ENCODE measurements around the gene PDE5A.

PDE5A gene

GRCh38 chr4:119615068-119615719, 13.4 kb downstream of the PDE5A start:
- Histone ChIP-seq H3F3A (ENCODE audit: control insufficient read depth, insufficient read depth) (no peaks in the 10 kb centered on the region), H3K4me3 (ENCODE audit: low read length) (no peak overlapping the region), H3K79me2 (ENCODE audit: control insufficient read depth, low read length) (no peaks in the 10 kb centered on the region), H3K4me2 (ENCODE audit: low read length) (no peak overlapping the region), H3K9me3 (ENCODE audit: control insufficient read depth, insufficient read depth, low read length) (no peaks in the 10 kb centered on the region), H4K20me1 (ENCODE audit: control insufficient read depth, insufficient read depth, low read depth, low read length) (no peaks in the 10 kb centered on the region), H3K27ac (ENCODE audit: low read depth, low read length) (no peak overlapping the region), H3K9me2 (replicated peaks; ENCODE audit: control insufficient read depth, low read length) (no peaks in the 10 kb centered on the region), H3K4me1 (ENCODE audit: control insufficient read depth, low read length) (no peaks in the 10 kb centered on the region), H3K27me3 (ENCODE audit: control insufficient read depth, low read length) (peaks cover 17% of the 10 kb centered on the region), H3K36me3 (ENCODE audit: control insufficient read depth, low read length) (no peaks in the 10 kb centered on the region)
- no peak for TF ChIP-seq EZH2phosphoT487 (IDR thresholded peaks at IDR 0.05; ENCODE audit: borderline replicate concordance, low read length)
- TF ChIP-seq, protein P1, sequence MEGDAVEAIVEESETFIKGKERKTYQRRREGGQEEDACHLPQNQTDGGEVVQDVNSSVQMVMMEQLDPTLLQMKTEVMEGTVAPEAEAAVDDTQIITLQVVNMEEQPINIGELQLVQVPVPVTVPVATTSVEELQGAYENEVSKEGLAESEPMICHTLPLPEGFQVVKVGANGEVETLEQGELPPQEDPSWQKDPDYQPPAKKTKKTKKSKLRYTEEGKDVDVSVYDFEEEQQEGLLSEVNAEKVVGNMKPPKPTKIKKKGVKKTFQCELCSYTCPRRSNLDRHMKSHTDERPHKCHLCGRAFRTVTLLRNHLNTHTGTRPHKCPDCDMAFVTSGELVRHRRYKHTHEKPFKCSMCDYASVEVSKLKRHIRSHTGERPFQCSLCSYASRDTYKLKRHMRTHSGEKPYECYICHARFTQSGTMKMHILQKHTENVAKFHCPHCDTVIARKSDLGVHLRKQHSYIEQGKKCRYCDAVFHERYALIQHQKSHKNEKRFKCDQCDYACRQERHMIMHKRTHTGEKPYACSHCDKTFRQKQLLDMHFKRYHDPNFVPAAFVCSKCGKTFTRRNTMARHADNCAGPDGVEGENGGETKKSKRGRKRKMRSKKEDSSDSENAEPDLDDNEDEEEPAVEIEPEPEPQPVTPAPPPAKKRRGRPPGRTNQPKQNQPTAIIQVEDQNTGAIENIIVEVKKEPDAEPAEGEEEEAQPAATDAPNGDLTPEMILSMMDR (IDR thresholded peaks at IDR 0.05; ENCODE audit: low read depth, low read length, poor library complexity, severe bottlenecking), result no peak

DNA sequence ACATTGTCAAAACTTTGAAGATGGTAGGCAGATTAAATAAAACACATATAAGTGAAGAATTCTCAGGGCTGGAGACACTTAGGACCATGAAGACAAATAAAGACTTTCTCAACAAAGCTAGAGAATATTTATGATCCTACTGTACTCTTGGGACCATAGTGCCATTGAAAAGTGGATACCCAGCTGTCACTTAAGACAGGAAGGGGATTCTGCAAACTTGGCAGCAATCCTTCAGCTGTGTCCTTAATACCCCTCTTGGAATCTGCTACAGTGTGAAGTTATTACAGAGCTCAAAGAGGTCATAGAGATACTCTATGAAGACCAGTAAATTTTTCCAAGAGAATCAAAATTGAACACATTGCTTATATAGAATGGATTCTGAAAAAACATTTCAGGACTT, 24.3 kb downstream of the PDE5A start:
- H3K36me3 ChIP-seq (ENCODE audit: control insufficient read depth, low read length), result no peaks in the 10 kb centered on the region
- no peak overlapping the region for H3K4me2 ChIP-seq (ENCODE audit: low read length)
- no peaks in the 10 kb centered on the region for H3K79me2 ChIP-seq (ENCODE audit: control insufficient read depth, low read length)
- 0 out of 2 replicates have a peak, but pooled peaks cover 2% of the 10 kb centered on the region for H3K27me3 ChIP-seq (ENCODE audit: control insufficient read depth, low read length)
- no peak overlapping the region for H3K27ac ChIP-seq (ENCODE audit: low read depth, low read length)
- no peaks in the 10 kb centered on the region for H3F3A ChIP-seq (ENCODE audit: control insufficient read depth, insufficient read depth)
- no peak overlapping the region for H3K4me3 ChIP-seq (ENCODE audit: low read length)
- no peaks in the 10 kb centered on the region for H3K9me3 ChIP-seq (ENCODE audit: control insufficient read depth, insufficient read depth, low read length)
- TF ChIP-seq EZH2phosphoT487 (IDR thresholded peaks at IDR 0.05; ENCODE audit: borderline replicate concordance, low read length), result no peak
- TF ChIP-seq, protein P1 (IDR thresholded peaks at IDR 0.05; ENCODE audit: low read depth, low read length, poor library complexity, severe bottlenecking), result no peak
- no peaks in the 10 kb centered on the region for H4K20me1 ChIP-seq (ENCODE audit: control insufficient read depth, insufficient read depth, low read depth, low read length)
- H3K9me2 ChIP-seq (replicated peaks; ENCODE audit: control insufficient read depth, low read length), result no peaks in the 10 kb centered on the region
- H3K4me1 ChIP-seq (ENCODE audit: control insufficient read depth, low read length), result no peaks in the 10 kb centered on the region

DNA sequence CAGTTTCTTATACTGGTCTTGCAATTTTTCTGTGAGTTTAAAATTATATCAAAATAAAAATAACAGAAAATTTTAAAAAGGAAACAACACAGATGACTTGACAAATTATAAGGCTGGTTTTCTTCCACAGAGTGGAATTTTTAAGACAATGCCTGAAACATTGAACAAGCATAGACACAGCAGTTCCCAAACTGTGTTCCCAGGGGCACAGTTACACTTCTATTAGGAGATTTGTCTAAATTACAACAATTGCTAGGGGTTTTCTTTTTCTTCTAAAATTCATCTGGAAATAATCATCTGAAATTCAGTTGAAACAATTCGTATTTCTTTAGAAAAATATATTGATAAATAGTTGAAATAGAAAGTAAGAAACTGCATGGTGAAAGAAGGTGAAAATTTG, 26.2 kb downstream of the PDE5A start:
- H3K79me2 ChIP-seq (ENCODE audit: control insufficient read depth, low read length), result no peaks in the 10 kb centered on the region
- no peak for TF ChIP-seq EZH2phosphoT487 (IDR thresholded peaks at IDR 0.05; ENCODE audit: borderline replicate concordance, low read length)
- TF ChIP-seq, protein P1 (IDR thresholded peaks at IDR 0.05; ENCODE audit: low read depth, low read length, poor library complexity, severe bottlenecking), result no peak
- no peak overlapping the region for H3K27ac ChIP-seq (ENCODE audit: low read depth, low read length)

More for the DNA sequence above, 26.2 kb downstream of the PDE5A start:
- Histone ChIP-seq H3K36me3 (ENCODE audit: control insufficient read depth, low read length) (no peaks in the 10 kb centered on the region), H3F3A (ENCODE audit: control insufficient read depth, insufficient read depth) (no peaks in the 10 kb centered on the region), H3K9me3 (ENCODE audit: control insufficient read depth, insufficient read depth, low read length) (no peaks in the 10 kb centered on the region), H3K4me2 (ENCODE audit: low read length) (no peak overlapping the region), H3K27me3 (ENCODE audit: control insufficient read depth, low read length) (0 out of 2 replicates have a peak, but pooled peaks cover 2% of the 10 kb centered on the region), H3K4me1 (ENCODE audit: control insufficient read depth, low read length) (no peaks in the 10 kb centered on the region), H4K20me1 (ENCODE audit: control insufficient read depth, insufficient read depth, low read depth, low read length) (no peaks in the 10 kb centered on the region), H3K4me3 (ENCODE audit: low read length) (no peak overlapping the region), H3K9me2 (replicated peaks; ENCODE audit: control insufficient read depth, low read length) (no peaks in the 10 kb centered on the region)
